Astrocyte of the cerebellum (primary cell): Measurements from ENCODE around the gene CENPVL1.

ENCODE experiments used
- DNase-seq: peaks from one replicate; pipeline ENCODE4 v3.0.0-alpha.2; 2011; ENCODE audit warnings: low read depth
- H3K4me3 ChIP-seq: 2 replicates; pipeline ENCODE4 v1.5.1; 2011; ENCODE audit warnings: mild to moderate bottlenecking, low read depth, low read length, moderate library complexity
- CTCF ChIP-seq: IDR thresholded peaks from 2 replicates; pipeline ENCODE4 v1.5.1; 2012; ENCODE audit warnings: low read length, low read depth, moderate library complexity, mild to moderate bottlenecking; ENCODE audit errors: missing control alignments
- in situ Hi-C: cut with HindIII; loops from 2 replicates; pipeline ENCODE4 v1.10.0; 2017; ENCODE audit warnings: low sequenced_read_pairs

CENPVL1 gene

DNA sequence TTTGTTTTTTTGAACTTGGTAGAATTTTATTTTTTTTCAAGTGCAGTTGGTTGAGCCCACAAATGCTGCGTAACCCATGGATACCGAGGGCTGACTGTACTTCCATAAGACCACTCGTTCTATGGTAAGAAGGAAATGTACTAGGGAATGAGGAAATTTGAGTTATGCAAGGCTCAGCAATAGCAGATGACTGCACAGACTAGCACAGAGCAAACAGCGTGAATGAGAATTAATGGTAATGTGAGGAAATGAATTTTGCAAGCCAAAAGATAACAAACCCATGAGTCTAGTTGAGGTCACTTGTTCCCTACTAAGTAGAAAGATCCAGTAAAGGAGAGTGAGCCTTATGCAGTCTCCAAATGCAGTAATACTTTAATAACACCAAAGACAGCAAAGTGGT lies 50.3 kb downstream of the CENPVL1 start:
- H3K4me3 ChIP-seq: no peak overlapping the region
- in situ Hi-C loops: no loop called here
- no peak for TF ChIP-seq CTCF

More for the DNA sequence above, 50.3 kb downstream of the CENPVL1 start:
- no peak for DNase-seq
